ENCODE results near the gene DDO. TPM values are rescaled to one million over a fixed set of nuclear protein-coding genes. Genes with fewer than 3 reads are reported as not detected.

Gene DDO
- total and polyA plus RNA-seq, 2 of the 4 experiments (the other 2 are of a cell fraction): 0.15 to 0.18 TPM

GRCh38 chr6:110404607-110405006 is 10.8 kb downstream of the DDO start:
- H3K56ac ChIP-seq (ENCODE audit: extremely low read depth, insufficient read depth, low read length): no peak overlapping the region
- no peaks in the 10 kb centered on the region for H3K9me3 ChIP-seq (ENCODE audit: control insufficient read depth, insufficient read depth, low read length)
- no peak overlapping the region for H3K14ac ChIP-seq (replicated peaks; ENCODE audit: low read depth, low read length)
- WGBS, 2 experiments (ENCODE audit: extremely low coverage in 2 of 2, insufficient read length in 1 of 2): no CpG with 5 or more reads among the region's 8 CpGs
- ATAC-seq (ENCODE audit: low read depth): no peak
- no peak for DNase-seq
- BruUV-seq (replicated peaks): no TSS peak
- H3K27me3 ChIP-seq (ENCODE audit: control insufficient read depth, insufficient read depth, low read length): peaks cover 3% of the 10 kb centered on the region
- no peak overlapping the region for H2AK5ac ChIP-seq (ENCODE audit: low read depth, low read length)
- no peaks in the 10 kb centered on the region for H3K9me1 ChIP-seq (ENCODE audit: insufficient read depth, low read length)
- no peak overlapping the region for H2AK9ac ChIP-seq (replicated peaks; ENCODE audit: low read depth, low read length, poor library complexity)
- dilution Hi-C loops (cut with HindIII; ENCODE audit: low sequenced_read_pairs, unreplicated experiment): no loop called here
- intact Hi-C loops (cut with micrococcal nuclease): no loop called here
- H2BK15ac ChIP-seq (ENCODE audit: low read depth, low read length): no peak overlapping the region
- no peak overlapping the region for H4K8ac ChIP-seq (ENCODE audit: low read depth in 2 of 2, low read length in 2 of 2)
- H4K91ac ChIP-seq (ENCODE audit: insufficient read depth, low read depth, low read length): no peak overlapping the region
- H4K20me1 ChIP-seq (ENCODE audit: insufficient read depth, low read length): no peaks in the 10 kb centered on the region
- no peak overlapping the region for H3K4me2 ChIP-seq (ENCODE audit: low read depth, low read length)
- H3K4me3 ChIP-seq (ENCODE audit: insufficient read depth, low read depth, low read length): no peak overlapping the region
- TF ChIP-seq MAZ (IDR thresholded peaks at IDR 0.05; ENCODE audit: borderline replicate concordance, low read depth, low read length) (no peak), MAFK (IDR thresholded peaks at IDR 0.05; ENCODE audit: low read depth, low read length) (no peak), NFE2L2 (IDR thresholded peaks at IDR 0.05; ENCODE audit: low read depth, low read length) (no peak), RAD21 (IDR thresholded peaks at IDR 0.05; ENCODE audit: low read length) (no peak), POLR2A (IDR thresholded peaks at IDR 0.05; ENCODE audit: low read depth, low read length) (no peak), ELK1 (IDR thresholded peaks at IDR 0.05; ENCODE audit: borderline replicate concordance, low read depth, low read length) (no peak), CTCF (conservative IDR thresholded peaks at IDR 0.05; ENCODE audit: low read depth, low read length) (no peak), RFX5 (IDR thresholded peaks at IDR 0.05; ENCODE audit: low read depth, low read length) (no peak), CHD1 (IDR thresholded peaks at IDR 0.05; ENCODE audit: low read depth, low read length) (no peak), MXI1 (IDR thresholded peaks at IDR 0.05; ENCODE audit: borderline replicate concordance, low read depth, low read length) (no peak), RCOR1 (IDR thresholded peaks at IDR 0.05; ENCODE audit: insufficient replicate concordance, low read length) (no peak)
- H3K27ac ChIP-seq (ENCODE audit: insufficient read depth, low read length): no peak overlapping the region
- H3K18ac ChIP-seq (ENCODE audit: low read depth, low read length): no peak overlapping the region
- no peak overlapping the region for H4K5ac ChIP-seq (ENCODE audit: low read depth, low read length)
- ChIA-PET POLR2A (ENCODE audit: unreplicated experiment) (no interaction called here), CTCF (no interaction called here)
- no peaks in the 10 kb centered on the region for H3K79me1 ChIP-seq (ENCODE audit: low read depth in 1 of 2, low read length in 2 of 2)
- H3K4me1 ChIP-seq (ENCODE audit: control insufficient read depth, insufficient read depth, low read length): no peaks in the 10 kb centered on the region; the same call in 1 of the 2 replicates
- H3K4ac ChIP-seq (ENCODE audit: low read depth, low read length): no peak overlapping the region
- no peaks in the 10 kb centered on the region for H3K36me3 ChIP-seq (ENCODE audit: control insufficient read depth, insufficient read depth, low read length)
- no peak overlapping the region for H2BK20ac ChIP-seq (ENCODE audit: low read depth, low read length)
- no peak overlapping the region for H3K9ac ChIP-seq (ENCODE audit: low read depth, low read length)
- in situ Hi-C loops (cut with MboI; ENCODE audit: low sequenced_read_pairs): no loop called here
- H2AFZ ChIP-seq (replicated peaks; ENCODE audit: low read length, poor library complexity): no peak overlapping the region
- H2BK5ac ChIP-seq (ENCODE audit: low read depth, low read length, poor library complexity, severe bottlenecking): no peak overlapping the region
- no peak overlapping the region for H3K23ac ChIP-seq (ENCODE audit: low read depth, low read length)
- no peak overlapping the region for H2BK120ac ChIP-seq (ENCODE audit: low read depth, low read length)
